AG10803 (cell line): ENCODE measurements around the gene AGAP1.

Experiments
- DNase-seq: peaks from one replicate; pipeline ENCODE4 v3.0.0; 2010; ENCODE audit warnings: low read depth
- H3K4me3 ChIP-seq: 2 replicates; pipeline ENCODE4 v1.5.1; 2011; ENCODE audit warnings: mild to moderate bottlenecking, low read length, control low read depth
- TF ChIP-seq, protein P1 (sequence below): conservative IDR thresholded peaks from 2 replicates; pipeline ENCODE4 v1.5.1; 2011; ENCODE audit warnings: mild to moderate bottlenecking, low read length, control low read depth, inconsistent platforms

The AGAP1 gene

DNA sequence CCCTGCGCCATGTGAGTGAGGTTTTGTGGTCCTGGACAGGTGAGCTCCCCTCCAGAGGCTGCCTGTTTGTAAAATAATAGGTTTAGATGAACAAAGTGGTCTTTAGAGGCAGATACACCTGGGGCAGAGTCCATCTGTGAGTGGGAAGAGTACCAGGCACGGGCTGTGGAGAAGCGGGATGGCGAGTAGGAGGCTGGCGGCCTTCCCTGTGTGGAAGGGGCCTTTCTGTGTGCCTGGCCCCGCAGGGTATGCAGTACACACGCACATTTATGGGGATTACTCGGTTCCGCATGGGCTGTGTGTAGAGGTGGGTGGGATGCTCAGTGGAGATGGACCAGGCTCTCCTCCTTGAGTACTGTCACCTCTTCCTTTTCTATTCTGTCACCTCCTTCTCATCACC, 64.1 kb downstream of the AGAP1 start:
- TF ChIP-seq, protein P1, sequence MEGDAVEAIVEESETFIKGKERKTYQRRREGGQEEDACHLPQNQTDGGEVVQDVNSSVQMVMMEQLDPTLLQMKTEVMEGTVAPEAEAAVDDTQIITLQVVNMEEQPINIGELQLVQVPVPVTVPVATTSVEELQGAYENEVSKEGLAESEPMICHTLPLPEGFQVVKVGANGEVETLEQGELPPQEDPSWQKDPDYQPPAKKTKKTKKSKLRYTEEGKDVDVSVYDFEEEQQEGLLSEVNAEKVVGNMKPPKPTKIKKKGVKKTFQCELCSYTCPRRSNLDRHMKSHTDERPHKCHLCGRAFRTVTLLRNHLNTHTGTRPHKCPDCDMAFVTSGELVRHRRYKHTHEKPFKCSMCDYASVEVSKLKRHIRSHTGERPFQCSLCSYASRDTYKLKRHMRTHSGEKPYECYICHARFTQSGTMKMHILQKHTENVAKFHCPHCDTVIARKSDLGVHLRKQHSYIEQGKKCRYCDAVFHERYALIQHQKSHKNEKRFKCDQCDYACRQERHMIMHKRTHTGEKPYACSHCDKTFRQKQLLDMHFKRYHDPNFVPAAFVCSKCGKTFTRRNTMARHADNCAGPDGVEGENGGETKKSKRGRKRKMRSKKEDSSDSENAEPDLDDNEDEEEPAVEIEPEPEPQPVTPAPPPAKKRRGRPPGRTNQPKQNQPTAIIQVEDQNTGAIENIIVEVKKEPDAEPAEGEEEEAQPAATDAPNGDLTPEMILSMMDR, result no peak
- no peak overlapping the region for H3K4me3 ChIP-seq
- DNase-seq, result no peak

DNA sequence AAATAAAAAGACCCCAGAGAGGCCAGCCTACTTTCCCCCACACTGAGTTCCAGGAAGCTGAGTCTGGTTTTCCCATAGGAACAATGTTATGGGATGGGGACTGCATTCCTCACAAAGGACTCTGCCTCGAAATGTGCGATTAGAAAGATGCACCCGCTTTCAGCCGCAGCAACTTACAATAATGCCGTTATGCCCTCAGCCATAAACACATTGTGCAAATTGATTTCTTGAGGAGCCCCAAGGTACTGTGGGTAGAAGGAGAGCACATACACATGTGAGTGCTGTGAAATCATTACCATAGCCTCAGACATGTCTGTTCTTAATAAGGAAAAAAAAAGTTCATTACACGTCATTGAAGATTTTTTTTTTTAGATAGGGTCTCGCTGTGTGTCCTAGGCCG, 64.7 kb downstream of the AGAP1 start:
- TF ChIP-seq, protein P1, result no peak
- DNase-seq, result no peak
- H3K4me3 ChIP-seq, result no peak overlapping the region

DNA sequence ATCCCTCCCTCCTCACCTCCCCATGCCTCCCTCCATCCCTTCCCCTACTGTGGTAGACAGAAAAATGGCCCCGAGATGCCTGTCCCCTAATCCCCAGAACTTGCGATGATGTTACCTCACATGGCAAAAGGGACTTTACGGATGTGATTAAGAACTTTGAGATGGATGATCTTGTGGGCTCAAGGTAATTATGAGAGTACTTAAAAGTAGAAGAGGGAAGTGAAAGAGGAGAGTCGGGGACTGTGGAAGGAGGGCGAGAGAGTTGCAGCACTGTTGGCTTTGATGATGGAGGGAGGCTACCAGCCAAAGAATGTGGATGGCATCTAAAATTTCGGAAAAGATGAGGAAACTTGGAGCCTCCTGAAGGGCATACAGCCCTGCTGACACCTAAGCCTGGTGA, 66.5 kb downstream of the AGAP1 start:
- no peak overlapping the region for H3K4me3 ChIP-seq
- TF ChIP-seq, protein P1, result no peak
- no peak for DNase-seq

DNA sequence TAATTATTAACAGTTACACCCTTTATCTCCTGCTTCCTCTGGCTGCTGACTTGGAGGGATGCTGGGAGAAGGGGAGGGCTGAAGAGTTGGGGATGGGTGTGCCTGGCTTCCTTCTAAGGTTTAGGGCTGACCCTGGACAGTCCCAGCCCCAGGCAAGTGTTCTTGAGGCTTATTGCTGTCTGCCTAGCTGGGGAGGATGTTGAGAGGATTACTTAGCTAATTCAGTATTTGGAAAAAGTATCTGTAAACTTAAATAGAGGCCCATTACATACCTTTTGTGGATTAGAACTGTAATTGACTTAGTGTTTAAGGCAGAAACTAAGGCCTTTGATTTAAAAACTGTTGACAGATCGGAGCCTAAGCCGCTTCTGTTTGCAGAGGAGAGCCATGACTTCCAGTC, 67.6 kb downstream of the AGAP1 start:
- no peak overlapping the region for H3K4me3 ChIP-seq
- TF ChIP-seq, protein P1, result no peak
- DNase-seq, result no peak

DNA sequence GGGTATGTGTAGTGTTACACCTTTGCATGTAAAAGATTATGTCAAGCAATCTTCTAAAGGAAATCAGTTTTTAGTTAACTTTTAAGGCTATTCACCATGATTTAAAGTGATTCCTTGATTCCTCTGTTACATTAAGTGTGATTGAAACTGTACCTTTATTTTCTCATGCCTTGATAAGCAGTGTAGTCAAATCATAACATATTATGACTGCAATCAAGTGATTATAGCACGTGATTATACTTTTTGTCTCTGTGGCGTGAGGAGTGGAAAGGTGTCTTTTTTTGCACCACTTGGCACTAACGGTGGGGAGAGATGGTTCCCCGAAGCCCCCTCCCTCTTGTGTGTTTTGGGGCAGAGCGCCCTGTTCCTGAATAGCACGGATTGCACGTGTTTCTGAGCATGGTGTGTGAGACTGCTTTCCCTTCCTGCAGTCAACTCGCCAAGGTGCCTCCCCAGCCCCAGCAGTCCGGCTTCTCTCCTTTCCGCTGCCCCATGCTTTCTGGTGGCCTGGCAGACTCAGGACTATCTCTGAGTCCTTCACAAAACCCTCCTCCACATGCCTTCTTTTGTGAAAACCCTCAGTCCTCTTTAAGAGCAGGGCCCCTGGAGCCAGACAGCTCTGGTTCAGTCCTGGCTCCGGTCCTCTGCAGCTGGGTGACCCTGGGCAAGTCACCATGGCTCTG, 68.4 kb downstream of the AGAP1 start:
- H3K4me3 ChIP-seq, result no peak overlapping the region
- TF ChIP-seq, protein P1, result no peak
- DNase-seq, result no peak

DNA sequence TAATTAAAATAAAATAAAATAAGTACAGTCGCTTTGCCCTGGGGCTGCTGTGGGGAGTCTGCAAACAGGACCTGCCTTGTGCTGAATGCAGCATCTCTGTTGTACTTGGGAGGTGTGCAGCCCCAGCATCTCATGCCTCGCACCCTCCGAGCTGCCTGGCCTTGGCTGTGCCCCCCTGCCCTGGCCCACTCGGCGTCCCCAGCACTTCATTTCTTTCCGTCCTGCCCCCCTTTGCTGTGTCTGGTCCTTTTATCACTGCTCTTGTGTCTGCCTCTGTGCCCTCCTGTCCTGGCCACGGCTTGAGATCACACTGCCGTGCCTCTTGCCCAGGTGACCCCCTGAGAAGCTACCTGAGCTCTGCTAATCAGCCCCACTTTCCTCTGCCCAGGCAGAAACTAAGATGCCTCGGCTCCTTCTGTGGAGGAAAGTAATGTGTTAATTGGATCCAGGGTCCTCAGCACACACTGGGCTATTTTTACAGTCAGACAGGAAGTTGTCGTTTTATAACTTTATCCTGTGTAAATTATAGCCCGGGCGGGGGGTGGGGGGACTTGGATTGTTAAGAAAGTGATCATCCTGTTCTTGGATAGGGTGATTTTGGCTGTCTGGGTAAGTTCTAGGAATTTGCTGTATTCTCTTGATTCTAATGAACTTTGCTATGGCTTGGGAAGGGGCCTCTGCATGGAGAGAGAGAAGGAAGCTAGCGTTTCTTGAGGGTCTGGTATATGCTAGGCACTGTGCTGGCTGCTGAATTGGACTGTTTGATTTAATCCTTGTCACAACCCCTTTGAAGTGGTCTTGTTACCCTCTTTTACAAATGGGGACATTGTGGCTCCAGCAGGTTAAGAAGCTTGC, 69.4 kb downstream of the AGAP1 start:
- H3K4me3 ChIP-seq, result no peak overlapping the region
- TF ChIP-seq, protein P1, result no peak
- DNase-seq, result no peak

DNA sequence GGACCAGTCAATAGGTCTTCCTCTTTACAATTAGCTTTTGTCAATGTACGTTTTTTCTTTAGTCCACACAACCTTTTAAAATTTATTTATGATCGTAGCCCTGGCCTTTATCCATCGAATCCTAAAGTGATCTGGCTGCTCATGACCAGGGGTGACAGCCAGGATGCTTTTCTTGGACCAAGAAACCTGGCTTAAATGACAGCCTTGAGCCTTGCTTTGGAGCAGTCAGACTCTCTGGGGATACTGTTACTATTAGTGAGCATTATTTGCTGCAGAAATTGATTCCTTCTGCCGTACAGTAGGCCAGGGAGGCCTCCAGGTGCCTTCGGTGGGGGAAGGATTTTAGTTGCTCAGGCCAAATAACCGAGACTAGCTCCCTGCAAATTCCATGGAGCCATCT, 70.2 kb downstream of the AGAP1 start:
- TF ChIP-seq, protein P1, result no peak

More for the DNA sequence above, 70.2 kb downstream of the AGAP1 start:
- DNase-seq, result no peak
- no peak overlapping the region for H3K4me3 ChIP-seq
